ENCODE measurements around the gene SLC30A10.

DNA sequence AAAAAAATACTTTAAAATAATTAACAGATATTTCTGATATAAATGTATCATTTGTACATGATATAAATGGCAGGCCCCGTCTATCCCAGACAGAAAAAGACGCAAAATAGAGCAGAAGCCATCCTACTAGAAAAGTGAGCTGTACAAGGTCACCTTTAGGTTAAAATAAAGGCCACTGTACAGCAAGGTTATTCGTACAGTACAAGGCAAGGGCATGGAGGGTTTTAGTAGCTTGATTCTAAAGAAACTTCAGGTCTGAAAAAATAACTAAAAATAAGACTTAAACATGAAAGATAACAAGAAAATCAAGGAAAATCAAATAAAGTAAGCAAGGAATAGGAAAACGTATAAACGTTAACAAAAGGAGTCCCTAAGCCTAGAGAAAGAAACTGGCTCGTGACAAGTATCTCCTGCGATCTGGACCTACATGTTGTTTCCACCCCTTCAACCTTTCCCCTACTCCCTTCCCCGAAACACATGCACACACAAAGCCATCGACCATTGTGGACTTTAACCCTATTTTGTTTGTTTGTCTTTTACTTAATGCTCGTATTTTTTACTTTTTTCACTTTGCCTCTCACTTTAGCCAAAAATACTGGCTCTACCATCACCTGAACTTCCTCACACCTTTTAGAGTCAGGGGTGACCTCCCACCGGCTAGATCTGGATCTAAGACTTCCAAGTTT, 26.5 kb upstream of the SLC30A10 start:
- TF ChIP-seq, protein P1, sequence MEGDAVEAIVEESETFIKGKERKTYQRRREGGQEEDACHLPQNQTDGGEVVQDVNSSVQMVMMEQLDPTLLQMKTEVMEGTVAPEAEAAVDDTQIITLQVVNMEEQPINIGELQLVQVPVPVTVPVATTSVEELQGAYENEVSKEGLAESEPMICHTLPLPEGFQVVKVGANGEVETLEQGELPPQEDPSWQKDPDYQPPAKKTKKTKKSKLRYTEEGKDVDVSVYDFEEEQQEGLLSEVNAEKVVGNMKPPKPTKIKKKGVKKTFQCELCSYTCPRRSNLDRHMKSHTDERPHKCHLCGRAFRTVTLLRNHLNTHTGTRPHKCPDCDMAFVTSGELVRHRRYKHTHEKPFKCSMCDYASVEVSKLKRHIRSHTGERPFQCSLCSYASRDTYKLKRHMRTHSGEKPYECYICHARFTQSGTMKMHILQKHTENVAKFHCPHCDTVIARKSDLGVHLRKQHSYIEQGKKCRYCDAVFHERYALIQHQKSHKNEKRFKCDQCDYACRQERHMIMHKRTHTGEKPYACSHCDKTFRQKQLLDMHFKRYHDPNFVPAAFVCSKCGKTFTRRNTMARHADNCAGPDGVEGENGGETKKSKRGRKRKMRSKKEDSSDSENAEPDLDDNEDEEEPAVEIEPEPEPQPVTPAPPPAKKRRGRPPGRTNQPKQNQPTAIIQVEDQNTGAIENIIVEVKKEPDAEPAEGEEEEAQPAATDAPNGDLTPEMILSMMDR (IDR thresholded peaks at IDR 0.05): no peak
- TF ChIP-seq EZH2phosphoT487 (IDR thresholded peaks at IDR 0.05) (no peak), EZH2 (IDR thresholded peaks at IDR 0.05) (no peak)
